IMR-90 (cell line): ENCODE data around the gene THY1. TPM values are rescaled to one million over a fixed set of nuclear protein-coding genes. Genes with fewer than 3 reads are reported as not detected.

ENCODE experiments used
- ATAC-seq: fragments of 200-7000 bp; cut with Tn5 transposase; 2 replicates; pipeline ENCODE4 v1.9.1; 2020; ENCODE audit warnings: low read depth, mild to moderate bottlenecking, moderate library complexity
- BruUV-seq: library from RNA; stranded (reverse); fragments of 400-500 nt; replicated peaks from 2 replicates; lab custom pipeline; 2021; lab: Mats Ljungman, UMichigan
- CTCF ChIA-PET: fragments of 300-600 bp; formaldehyde crosslinking; extraction: SDS; loops from one replicate; lab custom pipeline; 2021; ENCODE audit warnings: antibody characterized with exemption; lab: Yijun Ruan, JAX
- POLR2A ChIA-PET: fragments of 300-600 bp; sonication (Branson Sonifier 250); formaldehyde crosslinking; loops from one replicate; lab custom pipeline; 2022; ENCODE audit warnings: antibody characterized with exemption; ENCODE audit not compliant: unreplicated experiment; lab: Charles Lee
- DNase-seq: peaks from one replicate; pipeline ENCODE4 v3.0.0; 2013
- H2AFZ ChIP-seq: replicated peaks from 2 replicates; pipeline ENCODE3; 2013; ENCODE audit warnings: low read length, mild to moderate bottlenecking; ENCODE audit not compliant: poor library complexity
- H2AK5ac ChIP-seq: 2 replicates; pipeline ENCODE4 v1.6.1; 2013; ENCODE audit warnings: low read depth, low read length, inconsistent platforms
- H2AK9ac ChIP-seq: replicated peaks from 2 replicates; pipeline ENCODE3; 2013; ENCODE audit warnings: mild to moderate bottlenecking, low read depth, low read length, moderate library complexity; ENCODE audit not compliant: poor library complexity
- H2BK120ac ChIP-seq: 2 replicates; pipeline ENCODE4 v1.6.1; 2013; ENCODE audit warnings: low read depth, low read length, inconsistent platforms
- H2BK15ac ChIP-seq: 3 replicates; pipeline ENCODE4 v1.6.1; 2013; ENCODE audit warnings: low read depth, low read length, inconsistent platforms
- H2BK20ac ChIP-seq: 2 replicates; pipeline ENCODE4 v1.6.1; 2013; ENCODE audit warnings: low read depth, mild to moderate bottlenecking, inconsistent platforms, low read length, moderate library complexity
- H2BK5ac ChIP-seq: 2 replicates; pipeline ENCODE4 v1.6.1; 2013; ENCODE audit warnings: mild to moderate bottlenecking, low read depth, low read length, inconsistent platforms; ENCODE audit not compliant: poor library complexity, severe bottlenecking
- H3K14ac ChIP-seq: replicated peaks from 2 replicates; pipeline ENCODE4 v1.6.1; 2013; ENCODE audit warnings: low read depth, low read length, inconsistent platforms
- H3K18ac ChIP-seq: 2 replicates; pipeline ENCODE4 v1.6.1; 2013; ENCODE audit warnings: low read depth, low read length, control low read depth
- H3K23ac ChIP-seq: 2 replicates; pipeline ENCODE4 v1.6.1; 2013; ENCODE audit warnings: low read depth, low read length, inconsistent platforms
- H3K27ac ChIP-seq: 2 replicates; pipeline ENCODE4 v1.5.1; 2013; ENCODE audit warnings: mild to moderate bottlenecking, control low read depth, low read length; ENCODE audit not compliant: insufficient read depth
- H3K27me3 ChIP-seq: 2 replicates; pipeline ENCODE4 v1.6.1; 2013; ENCODE audit warnings: low read length; ENCODE audit not compliant: control insufficient read depth, insufficient read depth
- H3K36me3 ChIP-seq: 2 replicates; pipeline ENCODE4 v1.6.1; 2013; ENCODE audit warnings: low read length, mixed read lengths; ENCODE audit not compliant: control insufficient read depth, insufficient read depth
- H3K4ac ChIP-seq: 2 replicates; pipeline ENCODE4 v1.6.1; 2013; ENCODE audit warnings: low read depth, low read length, inconsistent platforms
- H3K4me1 ChIP-seq: 2 replicates; pipeline ENCODE4 v1.6.1; 2013; ENCODE audit warnings: low read length, mixed read lengths; ENCODE audit not compliant: control insufficient read depth, insufficient read depth
- H3K4me2 ChIP-seq: 2 replicates; pipeline ENCODE4 v1.6.1; 2013; ENCODE audit warnings: low read depth, mild to moderate bottlenecking, control low read depth, low read length, moderate library complexity
- H3K4me3 ChIP-seq: 2 replicates; pipeline ENCODE4 v1.5.1; 2013; ENCODE audit warnings: low read depth, mild to moderate bottlenecking, control low read depth, low read length, moderate library complexity; ENCODE audit not compliant: insufficient read depth
- H3K56ac ChIP-seq: 2 replicates; pipeline ENCODE4 v1.6.1; 2013; ENCODE audit warnings: low read length, inconsistent platforms; ENCODE audit not compliant: insufficient read depth; ENCODE audit errors: extremely low read depth
- H3K79me1 ChIP-seq, 2 experiments: 2 replicates each; pipeline ENCODE4 v1.6.1; 2013; ENCODE audit warnings: low read length in 2 of 2, inconsistent platforms in 1 of 2, low read depth in 1 of 2
- H3K9ac ChIP-seq: 2 replicates; pipeline ENCODE4 v1.6.1; 2013; ENCODE audit warnings: low read depth, low read length, control low read depth
- H3K9me1 ChIP-seq: 2 replicates; pipeline ENCODE4 v1.6.1; 2013; ENCODE audit warnings: low read length, inconsistent platforms; ENCODE audit not compliant: insufficient read depth
- H3K9me3 ChIP-seq: 2 replicates; pipeline ENCODE4 v1.6.1; 2013; ENCODE audit warnings: low read length; ENCODE audit not compliant: control insufficient read depth, insufficient read depth
- H4K20me1 ChIP-seq: 2 replicates; pipeline ENCODE4 v1.6.1; 2013; ENCODE audit warnings: low read length, inconsistent platforms; ENCODE audit not compliant: insufficient read depth
- H4K5ac ChIP-seq: 2 replicates; pipeline ENCODE4 v1.6.1; 2013; ENCODE audit warnings: mild to moderate bottlenecking, low read depth, low read length, control low read depth
- H4K8ac ChIP-seq, 2 experiments: 2 replicates each; pipeline ENCODE4 v1.6.1; 2013; ENCODE audit warnings: low read depth in 2 of 2, low read length in 2 of 2, control low read depth in 1 of 2, inconsistent platforms in 1 of 2
- H4K91ac ChIP-seq: 2 replicates; pipeline ENCODE4 v1.6.1; 2013; ENCODE audit warnings: low read depth, low read length, inconsistent platforms; ENCODE audit not compliant: insufficient read depth
- CEBPB ChIP-seq: IDR thresholded peaks from 2 replicates; pipeline ENCODE4 v1.6.1; 2012; ENCODE audit warnings: low read depth, low read length, improper control_type of control experiment
- CHD1 ChIP-seq: IDR thresholded peaks from 2 replicates; pipeline ENCODE4 v1.6.1; 2012; ENCODE audit warnings: low read depth, low read length, improper control_type of control experiment
- MXI1 ChIP-seq: IDR thresholded peaks from 2 replicates; pipeline ENCODE4 v1.6.1; 2012; ENCODE audit warnings: low read depth, mild to moderate bottlenecking, low read length, moderate library complexity, borderline replicate concordance
- RAD21 ChIP-seq: IDR thresholded peaks from 2 replicates; pipeline ENCODE4 v1.6.1; 2012; ENCODE audit warnings: low read length, improper control_type of control experiment
- RFX5 ChIP-seq: IDR thresholded peaks from 2 replicates; pipeline ENCODE4 v1.8.0; 2012; ENCODE audit warnings: low read depth, mild to moderate bottlenecking, low read length, moderate library complexity
- SMC3 ChIP-seq: fragments of 150-350 bp; IDR thresholded peaks from 2 replicates; pipeline ENCODE4 v1.6.1; 2016; ENCODE audit warnings: low read depth, mild to moderate bottlenecking, antibody characterized with exemption, low read length, moderate library complexity
- WGBS, 2 experiments: methylation state at CpG; one replicate each; pipeline versions ENCODE4 v1.1.5 to v1.1.7; 2013; ENCODE audit warnings: missing lambda C conversion rate in 2 of 2; ENCODE audit not compliant: insufficient read length in 1 of 2; ENCODE audit errors: extremely low coverage in 2 of 2; 5-methylcytosine and 5-hydroxymethylcytosine counted together
- dilution Hi-C: fragments of 300-500 bp; cut with HindIII; formaldehyde crosslinking; loops from one replicate; pipeline ENCODE4 v1.14.3; 2018; ENCODE audit warnings: low sequenced_read_pairs; ENCODE audit not compliant: unreplicated experiment
- in situ Hi-C: fragments of 300-500 bp; cut with MboI; formaldehyde crosslinking; loops from 3 replicates; pipeline ENCODE4 v1.14.3; 2019; ENCODE audit warnings: low sequenced_read_pairs, inconsistent platforms, mixed read lengths
- intact Hi-C: fragments of 100-400 bp; cut with micrococcal nuclease; formaldehyde crosslinking; loops from 2 replicates; pipeline ENCODE4 v1.10.0; 2022
- polyA plus RNA-seq, 3 experiments: library from polyadenylated mRNA; depleted of rRNA; stranded (reverse); fragments of >200 nt; gene quantifications; 2 replicates each; pipeline ENCODE4 v1.2.3, GENCODE V29; 2012; ENCODE audit warnings: low replicate concordance in 1 of 3
- total RNA-seq: library from RNA; depleted of rRNA; stranded (reverse); fragments of >200 nt; gene quantifications from 2 replicates; pipeline ENCODE4 v1.2.3, GENCODE V29; 2012

Gene THY1
- total and polyA plus RNA-seq, 2 of the 4 experiments (the other 2 are of a cell fraction) = 703 to 2,603 TPM

DNA sequence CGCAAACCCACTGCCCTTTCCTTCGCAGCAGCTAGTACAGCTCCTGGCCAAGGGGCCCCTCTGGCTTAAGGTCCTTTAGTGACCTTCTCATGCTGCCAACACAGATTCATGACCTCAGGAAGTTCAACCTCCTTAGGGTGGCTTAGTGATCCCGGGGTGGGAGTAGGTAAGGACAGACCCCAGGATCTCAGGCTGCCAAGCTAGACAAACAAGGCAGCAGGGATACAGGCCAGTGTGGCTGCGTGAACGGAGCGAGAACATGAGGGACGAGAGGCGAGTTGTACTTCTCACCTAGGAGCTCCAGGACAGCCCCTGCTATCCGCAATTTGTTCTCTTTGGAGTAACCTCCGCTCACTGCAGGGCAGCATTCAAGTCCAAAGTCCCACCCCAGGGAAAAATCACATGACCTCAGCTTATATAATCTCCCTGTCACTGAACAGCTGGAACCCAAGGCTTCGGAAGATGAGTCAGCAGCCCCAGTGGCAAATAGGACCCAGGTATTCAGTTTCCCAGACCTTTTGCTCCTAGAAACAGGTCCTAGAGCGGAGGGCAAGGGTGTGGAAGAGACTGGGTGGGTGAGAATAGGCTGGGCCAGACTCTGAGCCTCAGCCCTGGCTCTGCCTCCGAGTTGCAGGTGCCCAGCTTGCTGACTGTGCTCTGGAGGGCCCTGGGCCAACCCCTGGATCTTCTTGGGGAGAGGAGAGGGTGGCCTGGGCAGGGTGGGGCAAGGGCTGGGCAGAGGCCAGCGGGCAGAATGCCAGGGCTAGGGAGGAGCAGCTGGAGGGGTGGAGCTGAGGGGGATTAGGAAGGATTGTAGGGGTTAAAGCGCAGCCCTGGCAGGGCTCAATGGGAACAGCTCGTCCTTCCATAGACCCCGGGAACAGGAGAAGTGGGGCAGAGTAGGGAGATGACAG lies 54.6 kb downstream of the THY1 start (continued):
- TF ChIP-seq MXI1 (no peak), CEBPB (no peak)

DNA sequence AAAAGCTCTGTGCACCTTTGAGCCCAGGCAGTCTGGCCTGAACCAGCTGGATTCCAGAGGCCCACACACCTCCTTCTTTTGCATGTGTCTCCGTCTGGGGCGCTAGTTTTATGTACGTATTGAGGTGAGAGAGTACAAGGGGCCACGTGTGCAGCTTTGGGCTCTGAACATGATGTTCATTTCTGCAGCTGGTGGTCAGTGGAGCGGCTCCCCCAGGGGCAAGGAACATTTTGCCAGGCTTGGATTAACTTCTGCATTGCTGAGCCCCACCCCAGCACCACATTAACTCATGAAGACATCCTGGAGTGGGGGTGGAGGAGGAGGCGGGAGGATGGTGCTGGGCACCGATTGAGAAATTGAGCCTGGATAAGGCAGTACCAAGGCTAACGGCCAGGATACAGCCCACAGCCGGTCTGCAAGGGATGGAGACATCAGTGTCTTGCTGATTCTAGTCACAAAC lies 55.3 kb downstream of the THY1 start:
- peak overlapping the region; percentile 52 for H2AK5ac ChIP-seq
- 30% methylated on average over 2 of the region's 9 CpGs; no CpG with 5 or more reads in 1 of the 2 experiments for WGBS, 2 experiments
- no peak overlapping the region for H3K23ac ChIP-seq
- ATAC-seq (no peak), DNase-seq (no peak)
- in situ Hi-C loops = loop anchor here (25.0 kb wide), 1 partner anchor 745 kb away; no protein-coding TSS in a partner anchor
- POLR2A ChIA-PET = no interaction called here
- H4K91ac ChIP-seq = no peak overlapping the region
- peaks cover 20% of the 10 kb centered on the region for H3K4me1 ChIP-seq
- BruUV-seq = no TSS peak
- H4K20me1 ChIP-seq = no peaks in the 10 kb centered on the region; the same call in 1 of the 2 replicates
- H4K8ac ChIP-seq = no peak overlapping the region
- H3K9ac ChIP-seq = no peak overlapping the region
- peak overlapping the region; percentile 27; the same call in 1 of the 2 replicates for H3K4ac ChIP-seq
- no peaks in the 10 kb centered on the region for H3K27me3 ChIP-seq
- dilution Hi-C loops = no loop called here
- intact Hi-C loops = loop anchor here (10.0 kb wide), 1 partner anchor 357 kb away; the partner anchor contains the start of gene NECTIN1
- H3K79me1 ChIP-seq = peaks cover 0 to 9% of the 10 kb centered on the region in 2 experiments; a peak in 1 of 4 replicates
- H2AFZ ChIP-seq = peak overlapping the region; percentile 44
- no peaks in the 10 kb centered on the region for H3K36me3 ChIP-seq
- no peak overlapping the region for H2BK5ac ChIP-seq
- H3K9me3 ChIP-seq = no peaks in the 10 kb centered on the region
- no peak overlapping the region for H3K14ac ChIP-seq
- H3K9me1 ChIP-seq = peaks cover 25% of the 10 kb centered on the region
- CTCF ChIA-PET = interaction anchor here (0.9 to 5.3 kb wide), 3 partner anchors 11 to 29 kb away, joined by 3 to 30 read pairs (median 7); partner anchors contain the start of gene USP2
- no peak overlapping the region for H4K5ac ChIP-seq
- H3K27ac ChIP-seq = no peak overlapping the region
- H3K56ac ChIP-seq = no peak overlapping the region
- H3K18ac ChIP-seq = no peak overlapping the region
- H3K4me2 ChIP-seq = no peak overlapping the region
- peak overlapping the region; percentile 3 for H2AK9ac ChIP-seq
- H2BK15ac ChIP-seq = no peak overlapping the region
- TF ChIP-seq RAD21 (no peak), RFX5 (no peak), CEBPB (no peak), CHD1 (no peak), SMC3 (no peak), MXI1 (no peak)
- no peak overlapping the region for H2BK120ac ChIP-seq
- H3K4me3 ChIP-seq = no peak overlapping the region
- H2BK20ac ChIP-seq = 0 out of 2 replicates have a peak overlapping the region, but pooled peaks have one; percentile 34
